Fibroblast of skin of right quadriceps (primary cell): ENCODE results near the gene ARID4B.
"Not testable (repeated sequence)": the region's sequence is repeated elsewhere in the genome, so short reads cannot be mapped to it uniquely, and the experiment has no call there.

Experiments used
- DNase-seq: peaks from one replicate; pipeline ENCODE4 v3.0.0-alpha.2; 2013

Gene ARID4B

DNA sequence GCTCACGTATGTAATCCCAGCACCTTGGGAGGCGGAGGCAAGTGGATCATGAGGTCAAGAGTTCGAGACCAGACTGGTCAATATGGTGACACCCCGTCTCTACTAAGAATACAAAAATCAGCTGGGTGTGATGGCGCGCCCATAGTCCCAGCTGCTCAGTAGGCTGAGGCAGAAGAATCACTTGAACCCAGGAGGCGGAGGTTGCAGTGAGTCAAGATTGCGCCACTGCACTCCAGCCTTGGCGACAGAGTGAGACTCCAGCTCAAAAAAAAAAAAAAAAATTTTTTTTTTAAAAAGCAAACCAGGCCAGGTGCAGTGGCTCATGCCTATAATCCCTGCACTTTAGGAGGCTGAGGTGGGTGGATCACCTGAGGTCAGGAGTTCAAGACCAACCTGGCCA, 168.7 kb downstream of the ARID4B start:
- not testable (repeated sequence) for DNase-seq

DNA sequence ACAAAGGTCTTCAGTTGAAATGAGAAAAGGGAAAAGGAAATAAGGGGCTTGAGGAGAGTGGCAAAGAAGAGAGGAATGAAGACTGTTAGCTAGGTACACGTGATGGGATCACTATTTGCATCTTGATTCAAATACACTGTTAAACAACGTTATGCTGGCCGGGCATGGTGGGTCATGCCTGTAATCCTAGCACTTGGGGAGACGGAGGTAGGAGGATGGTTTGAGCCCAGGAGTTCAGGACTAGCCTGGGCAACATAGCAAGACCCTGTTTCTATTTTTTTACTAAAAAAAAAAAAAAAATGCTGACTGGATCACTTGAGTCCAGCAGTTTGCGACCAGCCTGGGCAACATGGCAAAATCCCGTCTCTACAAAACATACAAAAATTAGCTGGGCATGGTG, 169.3 kb downstream of the ARID4B start:
- DNase-seq = no peak

- no peak for DNase-seq
These were observed 170.8 kb downstream of the ARID4B start for GRCh38 chr1:235157150-235157549.

- no peak for DNase-seq
These were observed 171.2 kb downstream of the ARID4B start for GRCh38 chr1:235156740-235157139.

- DNase-seq = no peak
These were observed 171.7 kb downstream of the ARID4B start for GRCh38 chr1:235156265-235156664.

GRCh38 chr1:235152235-235152634, 175.7 kb downstream of the ARID4B start:
- DNase-seq = no peak

GRCh38 chr1:235151033-235151432, 176.9 kb downstream of the ARID4B start:
- DNase-seq = no peak

DNA sequence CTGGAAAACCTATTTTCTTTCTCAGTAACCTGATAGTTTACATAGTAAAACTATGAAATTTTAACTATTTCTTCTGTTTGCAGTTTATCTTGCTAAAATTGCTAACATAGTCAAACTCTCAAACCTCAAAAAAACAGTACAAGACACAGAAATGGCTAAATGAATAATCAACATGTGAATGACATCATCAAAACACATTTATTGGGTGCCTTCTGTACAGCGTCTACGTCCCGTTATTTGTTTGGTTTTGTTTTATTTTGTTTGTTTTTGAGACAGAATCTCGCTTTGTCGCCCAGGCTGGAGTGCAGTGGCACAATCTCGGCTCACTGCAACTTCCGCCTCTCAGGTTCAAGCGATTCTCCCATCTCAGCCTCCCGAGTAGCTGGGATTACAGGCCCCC, 178.2 kb downstream of the ARID4B start:
- DNase-seq = no peak

DNA sequence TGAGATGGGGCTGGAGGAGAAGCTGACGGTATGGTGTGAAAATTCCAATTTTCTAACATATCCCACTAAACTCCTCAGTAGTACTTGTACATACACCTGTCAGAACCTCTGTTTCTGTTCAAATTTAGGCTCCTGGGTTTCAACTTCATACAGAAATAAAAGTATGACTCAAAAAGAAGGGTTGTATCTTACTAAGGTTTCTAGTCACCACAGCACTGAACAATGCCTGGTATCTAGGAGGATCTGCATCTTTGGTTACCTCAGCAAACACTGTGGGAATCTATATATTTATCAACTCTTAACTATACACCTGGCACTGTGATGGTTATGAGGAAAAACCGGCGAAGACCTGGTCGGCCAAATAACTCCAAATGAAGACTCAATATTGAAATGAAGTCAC, 180.7 kb downstream of the ARID4B start:
- DNase-seq = no peak

DNA sequence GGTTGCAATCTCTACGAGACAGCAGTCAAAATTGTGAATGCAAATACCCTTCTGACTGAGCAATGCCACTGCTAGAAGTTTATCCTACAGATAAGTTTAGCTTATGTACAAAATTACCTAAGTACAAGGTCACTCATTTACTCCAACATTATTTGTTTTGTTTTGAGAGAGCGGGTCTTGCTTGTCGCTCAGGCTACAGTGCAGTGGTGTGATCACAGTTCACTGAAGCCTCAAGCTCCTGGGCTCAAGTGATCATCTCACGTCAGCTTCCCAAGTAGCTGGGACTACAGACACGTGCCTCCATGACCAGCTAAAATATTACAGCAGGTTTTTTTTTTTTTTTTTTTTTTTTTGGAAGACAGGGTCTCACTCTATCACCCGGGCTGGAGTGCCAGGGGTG, 182.3 kb downstream of the ARID4B start:
- no peak for DNase-seq

GRCh38 chr1:235142991-235143390, 185.0 kb downstream of the ARID4B start:
- DNase-seq = no peak

DNA sequence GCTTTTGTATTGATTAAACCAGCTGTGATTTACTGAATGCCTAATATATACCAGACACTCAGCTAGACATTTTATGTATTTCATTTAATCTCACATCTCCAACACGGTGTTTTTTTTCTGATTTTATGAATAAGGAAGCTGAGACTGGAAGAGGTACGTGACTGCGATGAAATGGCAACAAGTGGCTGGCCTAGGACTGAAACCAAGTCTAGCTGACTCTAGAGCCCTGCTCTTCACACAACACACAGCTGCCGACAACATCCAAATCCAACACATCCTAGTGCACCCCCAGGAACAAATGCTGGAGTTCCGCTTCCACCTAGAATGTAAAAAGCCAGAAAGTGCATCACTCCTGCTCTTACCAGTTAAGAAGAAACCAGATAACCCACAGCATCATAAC, 188.7 kb downstream of the ARID4B start:
- DNase-seq = no peak

DNA sequence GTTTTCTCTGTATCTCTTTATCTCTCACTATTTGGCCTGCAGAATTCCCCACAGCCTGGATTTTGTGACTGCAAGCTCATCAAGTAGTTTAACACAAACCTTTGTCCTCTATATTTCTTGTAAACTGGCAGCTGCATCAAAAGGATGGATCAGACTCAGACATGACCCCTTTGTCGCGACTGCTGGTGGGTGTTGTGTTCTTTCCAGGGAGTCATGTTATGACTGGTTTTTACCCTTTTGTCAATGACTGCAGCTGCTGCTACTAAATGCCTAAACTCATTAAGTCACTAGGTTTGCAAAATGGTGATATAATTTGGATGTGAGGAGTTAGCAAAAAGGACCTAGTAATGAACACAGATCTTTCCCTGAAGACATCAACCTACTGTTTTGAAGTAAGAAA, 189.2 kb downstream of the ARID4B start:
- no peak for DNase-seq

- DNase-seq = no peak
These were observed 191.9 kb downstream of the ARID4B start for GRCh38 chr1:235136111-235136510.

GRCh38 chr1:235134171-235134570, 193.8 kb downstream of the ARID4B start:
- no peak for DNase-seq

GRCh38 chr1:235133086-235133485, 194.9 kb downstream of the ARID4B start:
- DNase-seq = no peak

DNA sequence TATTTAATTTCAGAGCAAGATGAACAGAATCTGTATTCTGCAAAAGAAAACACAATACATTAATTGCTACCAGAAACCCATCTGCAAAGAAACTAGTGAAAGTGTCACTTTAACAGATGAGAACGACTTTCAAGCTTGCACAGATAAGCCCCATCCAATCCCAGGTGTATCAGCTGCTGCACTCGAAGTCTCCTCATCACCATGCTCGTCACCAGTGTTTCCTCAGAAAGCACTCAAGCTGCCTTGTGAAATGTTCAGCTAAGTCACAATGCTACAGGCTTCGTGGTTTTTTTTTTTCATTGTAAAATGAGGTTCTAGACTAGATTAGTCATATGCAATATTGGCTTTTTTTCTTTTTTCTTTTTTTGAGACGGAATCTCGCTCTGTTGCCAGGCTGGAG, 196.0 kb downstream of the ARID4B start:
- no peak for DNase-seq

- no peak for DNase-seq
These were observed 197.2 kb downstream of the ARID4B start for GRCh38 chr1:235130766-235131270.

GRCh38 chr1:235129774-235130570, 198.0 kb downstream of the ARID4B start:
- no peak for DNase-seq

- peak; percentile 99 for DNase-seq
These were observed 199.3 kb downstream of the ARID4B start, which contains the start of gene TOMM20 for GRCh38 chr1:235128456-235129328. Gene TOMM20, minus strand, starts transcription at chr1:235128837. Its CDS starts 122 bp downstream, at chr1:235128715.

GRCh38 chr1:235127732-235128455, 200.1 kb downstream of the ARID4B start:
- peak; percentile 11 for DNase-seq

DNA sequence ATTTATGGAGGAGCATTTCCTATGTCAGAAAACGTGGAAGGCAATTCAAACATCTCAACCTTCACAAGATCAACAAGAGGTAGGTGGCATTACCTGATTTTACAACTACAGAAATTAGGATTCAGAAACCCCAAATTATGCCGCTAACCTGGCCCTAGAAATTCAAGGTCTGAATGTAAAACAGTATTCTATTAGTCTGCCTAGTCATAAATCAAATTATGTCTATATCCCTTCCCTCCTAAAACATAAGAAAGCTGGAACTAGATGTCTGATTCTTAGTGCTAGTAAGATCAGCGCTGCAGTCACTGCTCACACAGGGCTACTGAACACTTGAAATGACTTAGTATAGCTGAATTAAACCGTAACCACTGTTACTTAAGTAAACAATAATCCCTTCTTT, 200.8 kb downstream of the ARID4B start:
- no peak for DNase-seq

GRCh38 chr1:235124665-235125064, 203.3 kb downstream of the ARID4B start:
- DNase-seq = no peak
